HG03025 (cell line): Measurements from ENCODE around the gene MYLK.
"Not testable (repeated sequence)": the region's sequence is repeated elsewhere in the genome, so short reads cannot be mapped to it uniquely, and the experiment has no call there.

Source experiments
- ATAC-seq: cut with Tn5 transposase; IDR thresholded peaks from one replicate; pipeline ENCODE4 v1.9.1; 2021; ENCODE audit warnings: mild to moderate bottlenecking, moderate library complexity; ENCODE audit not compliant: unreplicated experiment, low FRiP score

Gene MYLK

GRCh38 chr3:123884203-123884831 is at the start of gene MYLK:
MYLK (minus strand) TSS chr3:123884332; CDS start chr3:123793841, 90,491 bp downstream.
- peak; percentile 83 for ATAC-seq

DNA sequence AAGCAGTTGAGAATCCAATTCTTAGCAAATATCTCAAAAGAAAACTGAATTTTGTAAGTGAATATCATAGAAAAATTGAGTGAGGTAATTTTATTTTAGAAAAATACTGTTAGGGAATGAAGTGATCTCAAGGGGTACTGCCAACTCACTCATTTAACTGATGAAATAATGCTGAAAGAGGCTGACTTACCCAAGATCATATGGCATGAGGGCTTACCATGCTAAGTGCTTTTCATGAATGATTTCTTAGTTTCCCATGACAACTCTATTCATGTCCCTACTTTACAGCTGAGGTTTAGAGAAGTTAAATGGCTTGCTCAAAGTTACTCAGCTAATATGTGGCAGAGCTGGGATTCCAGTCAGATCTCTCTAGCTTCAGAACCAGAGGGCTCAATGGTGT is 46.3 kb upstream of the MYLK start:
- ATAC-seq: no peak

DNA sequence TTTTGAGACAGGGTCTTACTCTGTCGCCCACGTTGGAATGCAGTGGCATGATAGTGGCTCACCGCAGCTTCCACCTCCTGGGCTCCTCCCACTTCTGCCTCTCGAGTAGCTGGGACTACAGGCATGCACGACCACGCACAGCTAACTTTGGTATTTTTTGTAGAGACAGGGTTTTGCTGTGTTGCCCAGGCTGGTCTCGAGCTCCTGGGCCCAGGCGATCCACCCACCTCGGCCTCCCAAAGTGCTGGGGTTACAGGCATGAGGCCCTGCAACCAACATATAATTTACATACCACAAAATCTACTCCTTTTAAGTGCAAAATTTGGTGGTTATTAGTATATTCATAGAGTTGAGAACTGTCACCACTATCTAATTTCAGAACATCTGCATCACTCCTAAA is 45.2 kb upstream of the MYLK start:
- ATAC-seq: no peak

GRCh38 chr3:123926396-123926795 is 42.3 kb upstream of the MYLK start:
- no peak for ATAC-seq

GRCh38 chr3:123920868-123921267 is 36.7 kb upstream of the MYLK start:
- ATAC-seq: no peak

DNA sequence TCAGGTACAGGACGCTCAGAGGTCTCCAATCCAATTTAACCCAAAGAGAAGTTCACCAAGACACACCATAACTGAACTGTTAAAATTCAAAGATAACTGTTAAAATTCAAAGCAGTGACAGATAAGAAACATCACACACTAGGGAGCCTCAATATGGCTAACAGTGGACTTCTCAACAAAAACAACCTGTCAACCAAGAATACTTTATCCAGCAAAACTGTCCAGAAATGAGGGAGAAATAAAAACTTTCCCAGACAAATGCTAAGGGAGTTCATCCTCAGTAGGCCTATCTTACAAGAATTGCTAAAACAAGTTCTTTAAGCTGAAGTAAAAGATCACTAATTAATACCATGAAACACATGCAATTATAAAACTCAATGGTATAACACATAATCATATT is 36.3 kb upstream of the MYLK start:
- ATAC-seq: no peak

DNA sequence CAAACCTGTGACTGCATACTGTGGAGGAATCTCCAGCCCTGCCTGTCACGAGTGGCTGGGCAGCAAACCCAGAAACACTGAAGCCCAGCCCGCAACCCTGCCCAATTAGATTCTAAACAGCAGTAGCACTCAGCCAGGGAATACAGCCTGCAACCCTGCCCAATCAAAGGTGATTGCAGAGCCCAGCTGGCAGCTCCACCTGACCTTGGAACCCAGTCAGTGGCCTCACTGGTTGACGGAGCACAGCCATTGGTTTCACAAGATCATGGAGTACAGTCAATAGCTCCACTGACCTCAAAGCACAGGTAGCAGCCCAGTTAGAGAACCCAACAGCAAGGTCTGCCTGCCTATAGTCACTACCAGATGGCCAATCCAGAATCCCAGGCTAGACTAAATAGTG is 35.2 kb upstream of the MYLK start:
- no peak for ATAC-seq

- no peak for ATAC-seq
These were observed 30.7 kb upstream of the MYLK start for GRCh38 chr3:123914829-123915228.

GRCh38 chr3:123909785-123910184 is 25.7 kb upstream of the MYLK start:
- ATAC-seq: peak; percentile 69

DNA sequence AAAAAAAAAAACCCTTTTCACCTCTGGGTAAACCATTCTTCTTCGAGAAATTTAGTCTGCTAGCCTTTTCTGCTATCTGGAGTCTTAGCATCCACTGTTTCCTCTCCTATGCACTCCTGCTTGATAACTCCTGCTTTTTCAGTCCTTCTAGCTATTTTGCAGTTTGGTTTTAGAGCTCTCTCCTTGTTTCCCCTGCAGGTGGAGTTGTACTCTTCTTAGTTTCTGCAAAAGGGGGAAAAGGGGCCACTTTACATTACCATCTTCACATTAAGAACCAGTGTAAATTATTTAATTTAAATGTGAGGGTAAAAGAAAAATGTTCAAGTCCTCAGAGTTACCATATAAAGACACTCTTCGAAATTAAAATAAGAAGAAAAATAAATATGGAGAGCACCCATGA is 23.6 kb upstream of the MYLK start:
- ATAC-seq: no peak

- ATAC-seq: no peak
These were observed 15.3 kb upstream of the MYLK start for GRCh38 chr3:123899300-123899865.

DNA sequence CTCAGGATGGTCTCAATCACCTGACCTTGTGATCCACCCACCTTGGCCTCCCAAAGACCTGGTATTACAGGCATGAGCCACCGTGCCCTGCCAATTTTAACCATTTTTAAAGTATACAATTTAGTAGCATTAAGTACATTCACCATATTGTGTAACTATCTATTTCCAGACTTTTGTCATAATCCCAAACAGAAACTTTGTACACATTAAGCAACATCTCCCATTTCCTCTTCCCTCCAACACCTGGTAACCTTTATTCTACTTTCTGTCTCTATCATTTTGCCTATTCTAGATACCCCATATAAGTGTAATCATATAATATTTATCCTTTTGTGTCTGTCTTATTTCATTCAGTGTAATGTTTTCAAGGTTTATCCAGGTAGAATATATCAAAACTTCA is 8.9 kb upstream of the MYLK start:
- ATAC-seq: no peak

DNA sequence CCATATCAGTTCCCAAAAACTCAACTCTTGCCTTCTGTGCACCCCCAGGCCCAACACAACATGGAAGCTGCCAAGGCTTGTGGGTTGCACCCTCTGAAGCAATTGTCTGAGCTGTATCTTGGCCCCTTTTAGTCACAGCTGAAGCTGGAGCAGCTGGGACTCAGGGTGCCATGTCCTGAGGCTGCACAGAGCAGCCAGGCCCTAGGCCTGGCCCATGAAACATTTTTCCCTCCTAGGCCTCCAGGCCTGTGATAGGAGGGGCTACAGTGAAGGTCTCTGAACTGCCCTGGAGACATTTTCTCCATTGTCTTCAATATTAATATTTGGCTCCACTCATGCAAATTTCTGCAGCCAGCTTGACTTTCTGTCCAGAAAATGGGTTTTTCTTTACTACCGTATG is 8.1 kb upstream of the MYLK start:
- ATAC-seq: no peak

DNA sequence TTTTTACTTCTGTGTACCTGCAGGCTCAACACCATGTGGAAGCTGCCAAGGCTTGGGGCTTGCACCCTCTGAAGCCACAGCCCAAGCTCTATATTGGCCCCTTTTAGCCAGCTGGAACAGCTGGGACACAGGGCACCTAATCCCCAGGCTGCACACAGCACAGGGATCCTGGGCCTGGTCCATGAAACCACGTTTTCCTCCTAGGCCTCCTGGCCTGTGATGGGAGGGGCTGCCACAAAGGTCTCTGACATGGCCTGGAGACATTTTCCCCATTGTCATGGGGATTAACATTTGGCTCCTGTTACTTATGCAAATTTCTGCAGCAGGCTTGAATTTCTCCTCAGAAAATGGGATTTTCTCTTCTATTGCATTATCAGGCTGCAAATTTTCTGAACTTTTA is 6.9 kb upstream of the MYLK start:
- ATAC-seq: not testable (repeated sequence)

GRCh38 chr3:123890162-123890561 is 6.0 kb upstream of the MYLK start:
- not testable (repeated sequence) for ATAC-seq

GRCh38 chr3:123884993-123885392 is 861 bp upstream of the MYLK start:
- ATAC-seq: no peak

- no peak for ATAC-seq
These were observed 380 bp downstream of the MYLK start for GRCh38 chr3:123883701-123884202.

- ATAC-seq: no peak
These were observed 1.0 kb downstream of the MYLK start for GRCh38 chr3:123883111-123883510.

GRCh38 chr3:123881771-123882170 is 2.4 kb downstream of the MYLK start:
- no peak for ATAC-seq

DNA sequence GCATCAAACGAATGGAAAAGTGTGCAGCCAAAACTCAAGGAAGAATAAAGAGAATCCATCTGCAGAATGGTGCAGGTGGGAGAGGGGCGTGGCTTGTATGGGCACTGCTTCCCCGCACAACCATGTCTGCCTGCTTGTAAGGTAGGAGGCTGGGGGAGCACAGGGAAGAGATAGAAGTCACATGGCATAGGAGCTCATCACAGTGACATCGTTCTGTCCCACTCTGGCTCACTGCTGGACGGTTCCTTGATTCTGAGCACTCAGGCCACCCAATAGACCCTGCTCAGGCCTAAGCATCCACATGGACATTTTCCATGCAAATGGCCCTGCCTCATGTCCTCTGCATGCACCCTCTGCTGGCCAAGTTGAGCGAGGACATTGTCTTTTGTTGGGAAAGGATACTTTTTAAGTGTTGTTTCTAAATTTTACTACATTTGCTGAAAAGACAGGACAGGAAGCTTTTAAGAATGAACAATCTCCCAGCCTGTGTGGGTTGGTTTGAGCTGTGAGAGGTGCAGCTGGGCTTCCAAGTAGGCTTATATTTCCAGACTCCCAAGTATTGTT is 3.1 kb downstream of the MYLK start:
- no peak for ATAC-seq

- no peak for ATAC-seq
These were observed 5.3 kb downstream of the MYLK start for GRCh38 chr3:123878807-123879206.

DNA sequence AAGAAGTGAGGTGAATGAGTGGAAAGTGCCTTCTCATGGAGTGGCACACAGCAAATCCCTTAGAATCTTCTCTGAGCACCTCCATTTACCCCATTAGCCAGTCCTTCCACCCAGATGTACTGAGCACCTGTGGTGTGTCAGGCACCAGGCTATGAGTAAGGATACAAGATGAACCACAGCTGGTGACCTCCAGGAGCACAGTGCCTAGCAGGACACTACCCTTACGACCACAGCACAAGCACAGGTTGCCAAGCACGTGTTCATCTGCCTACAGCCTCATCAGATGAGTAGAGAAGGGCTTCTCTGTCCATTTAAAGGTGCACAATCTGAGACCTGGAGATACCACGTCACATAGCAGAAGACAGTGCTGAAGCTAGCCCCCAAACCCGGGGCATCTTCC is 6.2 kb downstream of the MYLK start:
- ATAC-seq: no peak
